ENCODE data around the gene VIPR2. TPM values are rescaled to one million over a fixed set of nuclear protein-coding genes. Genes with fewer than 3 reads are reported as not detected.

VIPR2 gene
- total and polyA plus RNA-seq, 2 of the 13 experiments (the other 11 are each of a cell fraction or from before 2014, with no cell fraction given) = not detected

GRCh38 chr7:159130820-159131219 is 13.8 kb downstream of the VIPR2 start:
- Histone ChIP-seq H4K20me1 (ENCODE audit: insufficient read depth, low read length) (no peaks in the 10 kb centered on the region), H3K4me3 (replicated peaks in 1 of 3; ENCODE audit: insufficient read depth in 1 of 3, low read depth in 2 of 3, low read length in 3 of 3) (no peak overlapping the region), H3K79me2 (ENCODE audit: insufficient read depth, low read length) (no peaks in the 10 kb centered on the region), H3K4me1 (ENCODE audit: insufficient read depth, low read length) (peaks cover 6% of the 10 kb centered on the region), H3K27ac (ENCODE audit: extremely low read length, insufficient read depth, low read length) (no peak overlapping the region), H3K27me3 (ENCODE audit: control insufficient read depth in 1 of 2, insufficient read depth in 2 of 2, low read length in 2 of 2) (peaks cover 3 to 32% of the 10 kb centered on the region in 2 experiments; a peak in 4 of 5 replicates), H3K36me3 (replicated peaks in 1 of 2; ENCODE audit: control insufficient read depth in 1 of 2, insufficient read depth in 2 of 2, low read length in 2 of 2) (no peaks in the 10 kb centered on the region), H3K9me3 (ENCODE audit: low read length) (no peaks in the 10 kb centered on the region), H3K9ac (ENCODE audit: insufficient read depth, low read depth, low read length) (no peak overlapping the region), H2AFZ (ENCODE audit: low read length) (no peak overlapping the region), H3K4me2 (ENCODE audit: low read depth, low read length) (no peak overlapping the region)
- ATAC-seq (no peak), FAIRE-seq (no peak), DNase-seq (ENCODE audit: low spot score) (no peak)
- CTCF ChIA-PET (ENCODE audit: low intra/inter-chr PET ratio, low total read pairs) = no interaction called here
- POLR2A ChIA-PET = no interaction called here
- BruUV-seq (replicated peaks) = no TSS peak
- WGBS (ENCODE audit: low lambda C conversion rate) = 11% methylated on average over 8 of the region's 8 CpGs
- intact Hi-C loops (cut with micrococcal nuclease; ENCODE audit: unreplicated experiment) (no loop called here), in situ Hi-C loops (cut with HindIII; ENCODE audit: extremely low pct_ligation_motif_present, low pct_unique_long_range_greater_than_20kb) (no loop called here)
- TF ChIP-seq ZNF589 (CRISPR knock-in tag; conservative IDR thresholded peaks at IDR 0.05) (no peak), U2AF1 (optimal IDR thresholded peaks at IDR 0.05; ENCODE audit: low read depth, low read length) (no peak), ZBTB4 (CRISPR knock-in tag; IDR thresholded peaks at IDR 0.05; ENCODE audit: borderline replicate concordance) (no peak), FOXC1 (CRISPR knock-in tag; IDR thresholded peaks at IDR 0.05; ENCODE audit: borderline replicate concordance) (no peak), RBM39 (IDR thresholded peaks at IDR 0.05; ENCODE audit: low read depth, low read length, poor library complexity, severe bottlenecking) (no peak), UBTF (CRISPR knock-in tag; IDR thresholded peaks at IDR 0.05) (no peak), ZNF143 (CRISPR knock-in tag; IDR thresholded peaks at IDR 0.05) (no peak), MLXIP (CRISPR knock-in tag; IDR thresholded peaks at IDR 0.05; ENCODE audit: borderline replicate concordance) (no peak), ZNF646 (CRISPR knock-in tag; IDR thresholded peaks at IDR 0.05) (no peak)
